ENCODE measurements around the gene EML3. TPM values are rescaled to one million over a fixed set of nuclear protein-coding genes. Genes with fewer than 3 reads are reported as not detected.

The EML3 gene
- total and polyA plus RNA-seq, 2 of the 8 experiments (the other 6 are each of a cell fraction or from before 2014, with no cell fraction given), result 19.2 to 29.9 TPM

DNA sequence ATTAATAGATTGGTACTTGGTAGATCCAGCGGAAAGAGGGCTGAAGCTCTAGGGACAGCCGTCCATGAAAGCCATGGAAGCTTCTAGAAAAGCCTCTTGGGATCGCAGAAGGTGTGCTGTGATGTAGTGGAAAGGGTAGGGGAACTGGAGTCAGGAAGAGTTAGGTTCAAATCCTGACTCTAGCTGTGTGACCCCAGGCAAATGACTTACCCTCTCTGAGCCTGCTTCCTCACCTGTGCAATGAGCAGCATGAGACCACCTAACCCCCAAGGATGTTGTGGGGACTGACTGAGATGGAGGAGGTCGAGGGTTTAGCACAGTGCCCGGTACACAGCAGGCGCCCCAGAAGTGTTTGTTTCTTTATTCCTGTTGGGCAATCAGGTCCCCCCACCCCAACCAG lies 2.2 kb downstream of the EML3 start:
- Histone ChIP-seq H2AK5ac (ENCODE audit: low read depth, low read length) (no peak overlapping the region), H2BK12ac (ENCODE audit: low read depth, low read length) (no peak overlapping the region), H3K36me3 (ENCODE audit: control insufficient read depth in 2 of 4, insufficient read depth in 4 of 4, low read length in 3 of 4) (no peaks in the 10 kb centered on the region; a peak in 2 of 8 replicates), H2BK5ac (ENCODE audit: low read depth, low read length) (no peak overlapping the region), H3K23me2 (ENCODE audit: low read depth, low read length) (peaks cover 9% of the 10 kb centered on the region; the same call in 1 of the 2 replicates), H3K4me1 (replicated peaks in 1 of 4; ENCODE audit: control insufficient read depth in 3 of 4, insufficient read depth in 4 of 4, low read length in 3 of 4) (peaks cover 3 to 23% (median 12%) of the 10 kb centered on the region in 4 experiments), H3K18ac (ENCODE audit: extremely low read depth, low read length) (no peak overlapping the region), H2BK15ac (ENCODE audit: low read length) (no peak overlapping the region), H2BK20ac (ENCODE audit: low read length) (no peak overlapping the region), H3K9me3 (ENCODE audit: insufficient read depth in 2 of 2, low read depth in 1 of 2, low read length in 1 of 2) (no peaks in the 10 kb centered on the region), H3K14ac (ENCODE audit: insufficient read length) (no peak overlapping the region), H3K4ac (replicated peaks; ENCODE audit: insufficient read length, low read depth, low read length) (no peak overlapping the region), H2AFZ (ENCODE audit: low read length) (no peak overlapping the region), H4K91ac (replicated peaks; ENCODE audit: insufficient read length, low read length) (no peak overlapping the region), H3K4me2 (ENCODE audit: insufficient read depth in 1 of 2, low read depth in 2 of 2, low read length in 2 of 2) (no peak overlapping the region), H3K27me3 (replicated peaks in 1 of 4; ENCODE audit: control insufficient read depth in 3 of 4, extremely low read depth in 1 of 4, insufficient read depth in 3 of 4, low read length in 3 of 4) (peaks cover 0 to 3% (median 2%) of the 10 kb centered on the region in 4 experiments; a peak in 1 of 7 replicates), H2BK120ac (replicated peaks; ENCODE audit: low read depth, low read length) (no peak overlapping the region), H4K8ac (ENCODE audit: extremely low read depth, insufficient read depth, low read length) (no peak overlapping the region), H3K23ac (ENCODE audit: insufficient read length) (no peak overlapping the region), H4K20me1 (replicated peaks in 1 of 2; ENCODE audit: control insufficient read depth in 1 of 2, insufficient read depth in 2 of 2, low read length in 2 of 2) (no peaks in the 10 kb centered on the region), H3K79me1 (ENCODE audit: low read depth, low read length) (no peaks in the 10 kb centered on the region), H3K79me2 (ENCODE audit: control insufficient read depth in 1 of 2, insufficient read depth in 2 of 2, low read length in 2 of 2) (no peaks in the 10 kb centered on the region), H3K56ac (replicated peaks; ENCODE audit: insufficient read length, low read depth, low read length) (no peak overlapping the region), H4K5ac (ENCODE audit: insufficient read length, low read depth, low read length) (no peak overlapping the region), H3K27ac (ENCODE audit: low read depth, low read length) (no peak overlapping the region), H3K4me3 (ENCODE audit: extremely low read depth in 1 of 4, insufficient read depth in 2 of 4, low read depth in 3 of 4, low read length in 4 of 4) (no peak overlapping the region), H3K9ac (replicated peaks in 1 of 4; ENCODE audit: extremely low read depth in 1 of 4, low read depth in 3 of 4, low read length in 3 of 4) (no peak overlapping the region)
- 89% methylated on average over 6 of the region's 6 CpGs; no CpG with 5 or more reads in 1 of the 2 experiments for WGBS, 2 experiments (ENCODE audit: extremely low coverage in 1 of 2, insufficient coverage in 1 of 2, insufficient read length in 1 of 2, insufficient replicate concordance in 2 of 2, low coverage in 1 of 2, low lambda C conversion rate in 2 of 2, missing lambda C conversion rate in 1 of 2)
- DNase-seq (ENCODE audit: low read depth in 1 of 2, low spot score in 2 of 2) (no peak), FAIRE-seq (no peak)
- TF ChIP-seq TEAD4 (IDR thresholded peaks at IDR 0.05; ENCODE audit: low read depth, low read length), result no peak
- peak; percentile 56; the same call in 1 of the 2 replicates for TF ChIP-seq KDM1A (IDR thresholded peaks at IDR 0.05; ENCODE audit: borderline replicate concordance, low read length)
- no peak for TF ChIP-seq CEBPB (IDR thresholded peaks at IDR 0.05; ENCODE audit: low read depth, low read length)
- no peak for TF ChIP-seq HDAC6 (IDR thresholded peaks at IDR 0.05; ENCODE audit: low read depth, low read length)
- POLR2A ChIA-PET (ENCODE audit: partially characterized antibody), result interaction anchor here (0.9 to 15.8 kb wide), 10 partner anchors 10 to 231 kb away, joined by 3 to 235 read pairs (median 6); partner anchors contain the start of genes B3GAT3, C11orf98, CSKMT and EEF1G
- CTCF ChIA-PET (ENCODE audit: partially characterized antibody), result interaction anchor here (1.1 to 10.2 kb wide), 8 partner anchors 7 to 67 kb away, joined by 3 to 97 read pairs (median 12); partner anchors contain the start of genes B3GAT3, LBHD1, TUT1 and UQCC3
